Neural cell (in vitro differentiated cells): Measurements from ENCODE around the gene DHRS1. TPM values are rescaled to one million over a fixed set of nuclear protein-coding genes. Genes with fewer than 3 reads are reported as not detected.

Experiments used
- H2AFZ ChIP-seq: fragments of 200-600, 300-800 bp; sonication (generic), shearing (Covaris generic); 2 replicates; pipeline ENCODE4 v1.6.0; 2014; ENCODE audit warnings: low read depth, mild to moderate bottlenecking, antibody characterized with exemption, low read length, moderate library complexity
- H3F3A ChIP-seq: fragments of 200-600 bp; shearing (Covaris generic); 2 replicates; pipeline ENCODE4 v1.6.1; 2016; ENCODE audit warnings: mild to moderate bottlenecking, moderate library complexity, mixed read lengths, antibody characterized with exemption, low read length; ENCODE audit not compliant: insufficient read depth, poor library complexity, severe bottlenecking
- H3K27ac ChIP-seq: fragments of 200-600, 300-800 bp; sonication (generic), shearing (Covaris generic); 2 replicates; pipeline ENCODE4 v1.5.1; 2014; ENCODE audit warnings: mild to moderate bottlenecking, low read length, moderate library complexity
- H3K27me3 ChIP-seq: fragments of 300-800, 200-600 bp; sonication (generic), shearing (Covaris generic); 2 replicates; pipeline ENCODE4 v1.6.0; 2014; ENCODE audit warnings: mild to moderate bottlenecking, low read depth, low read length, moderate library complexity; ENCODE audit not compliant: insufficient read depth
- H3K36me3 ChIP-seq: fragments of 300-800, 200-600 bp; sonication (generic), shearing (Covaris generic); 2 replicates; pipeline ENCODE4 v1.5.1; 2014; ENCODE audit warnings: mild to moderate bottlenecking, antibody characterized with exemption, low read length, moderate library complexity; ENCODE audit not compliant: insufficient read depth
- H3K4me2 ChIP-seq: fragments of 300-800, 200-600 bp; sonication (generic), shearing (Covaris generic); 2 replicates; pipeline ENCODE4 v1.6.0; 2014; ENCODE audit warnings: mild to moderate bottlenecking, low read length
- H3K4me3 ChIP-seq: fragments of 300-800, 200-600 bp; sonication (generic), shearing (Covaris generic); 2 replicates; pipeline ENCODE4 v1.5.1; 2014; ENCODE audit warnings: mild to moderate bottlenecking, low read length, moderate library complexity
- H3K79me2 ChIP-seq: fragments of 200-600 bp; shearing (Covaris generic); replicated peaks from 2 replicates; pipeline ENCODE4 v1.6.0; 2014; ENCODE audit warnings: mild to moderate bottlenecking, low read length, moderate library complexity; ENCODE audit not compliant: insufficient read depth
- H3K9ac ChIP-seq: fragments of 300-800, 200-600 bp; sonication (generic), shearing (Covaris generic); 2 replicates; pipeline ENCODE4 v1.6.1; 2016; ENCODE audit warnings: mild to moderate bottlenecking, low read length, mixed read lengths
- H3K9me2 ChIP-seq: fragments of 200-600 bp; shearing (Covaris generic); 2 replicates; pipeline ENCODE4 v1.6.1; 2016; ENCODE audit warnings: mild to moderate bottlenecking, low read length, mixed read lengths; ENCODE audit not compliant: insufficient read depth
- H3K9me3 ChIP-seq: fragments of 200-600, 300-800 bp; sonication (generic), shearing (Covaris generic); 2 replicates; pipeline ENCODE4 v1.6.1; 2016; ENCODE audit warnings: mild to moderate bottlenecking, mixed run types, low read length, moderate library complexity, mixed read lengths
- H4K20me1 ChIP-seq: fragments of 200-600 bp; shearing (Covaris generic); 2 replicates; pipeline ENCODE4 v1.6.1; 2016; ENCODE audit warnings: mild to moderate bottlenecking, mixed run types; ENCODE audit not compliant: insufficient read depth
- EP300 ChIP-seq: fragments of 450-650 bp; conservative IDR thresholded peaks from 2 replicates; pipeline ENCODE4 v1.6.1; 2014; ENCODE audit warnings: antibody characterized with exemption, mild to moderate bottlenecking, moderate library complexity; ENCODE audit not compliant: poor library complexity, severe bottlenecking
- EZH2 ChIP-seq: fragments of 200-600, 300-800 bp; shearing (Covaris generic), sonication (generic); IDR thresholded peaks from 2 replicates; pipeline ENCODE4 v1.6.1; 2014; ENCODE audit warnings: antibody characterized with exemption, low read length, borderline replicate concordance, mild to moderate bottlenecking; ENCODE audit not compliant: insufficient read depth, poor library complexity, severe bottlenecking
- MXI1 ChIP-seq: fragments of 450-650 bp; conservative IDR thresholded peaks from 2 replicates; pipeline ENCODE4 v1.6.1; 2014; ENCODE audit warnings: antibody characterized with exemption, mild to moderate bottlenecking; ENCODE audit not compliant: poor library complexity, severe bottlenecking
- POLR2AphosphoS5 ChIP-seq: IDR thresholded peaks from 2 replicates; pipeline ENCODE4 v1.6.1; 2012
- RAD21 ChIP-seq: fragments of 450-650 bp; conservative IDR thresholded peaks from 2 replicates; pipeline ENCODE4 v1.6.1; 2014; ENCODE audit warnings: antibody characterized with exemption, mild to moderate bottlenecking, moderate library complexity
- REST ChIP-seq: IDR thresholded peaks from 2 replicates; pipeline ENCODE4 v1.6.1; 2012; ENCODE audit warnings: borderline replicate concordance
- SMC3 ChIP-seq: fragments of 450-650 bp; conservative IDR thresholded peaks from 2 replicates; pipeline ENCODE4 v1.6.1; 2014; ENCODE audit warnings: antibody characterized with exemption, mild to moderate bottlenecking, moderate library complexity; ENCODE audit not compliant: poor library complexity
- TAF1 ChIP-seq: IDR thresholded peaks from 2 replicates; pipeline ENCODE4 v1.6.1; 2012; ENCODE audit warnings: low read depth
- polyA plus RNA-seq: library from polyadenylated mRNA; depleted of rRNA; stranded (reverse); fragments of >200 nt; gene quantifications from 2 replicates; pipeline ENCODE4 v1.2.3, GENCODE V29; 2014
- TF ChIP-seq, protein P1 (sequence below): fragments of 450-650 bp; IDR thresholded peaks from 2 replicates; pipeline ENCODE4 v1.5.1; 2014; ENCODE audit warnings: antibody characterized with exemption, mild to moderate bottlenecking, moderate library complexity; ENCODE audit not compliant: poor library complexity, severe bottlenecking

The DHRS1 gene
- polyA plus RNA-seq, 1 donor from 2014 or later, result 6.9 TPM

DNA sequence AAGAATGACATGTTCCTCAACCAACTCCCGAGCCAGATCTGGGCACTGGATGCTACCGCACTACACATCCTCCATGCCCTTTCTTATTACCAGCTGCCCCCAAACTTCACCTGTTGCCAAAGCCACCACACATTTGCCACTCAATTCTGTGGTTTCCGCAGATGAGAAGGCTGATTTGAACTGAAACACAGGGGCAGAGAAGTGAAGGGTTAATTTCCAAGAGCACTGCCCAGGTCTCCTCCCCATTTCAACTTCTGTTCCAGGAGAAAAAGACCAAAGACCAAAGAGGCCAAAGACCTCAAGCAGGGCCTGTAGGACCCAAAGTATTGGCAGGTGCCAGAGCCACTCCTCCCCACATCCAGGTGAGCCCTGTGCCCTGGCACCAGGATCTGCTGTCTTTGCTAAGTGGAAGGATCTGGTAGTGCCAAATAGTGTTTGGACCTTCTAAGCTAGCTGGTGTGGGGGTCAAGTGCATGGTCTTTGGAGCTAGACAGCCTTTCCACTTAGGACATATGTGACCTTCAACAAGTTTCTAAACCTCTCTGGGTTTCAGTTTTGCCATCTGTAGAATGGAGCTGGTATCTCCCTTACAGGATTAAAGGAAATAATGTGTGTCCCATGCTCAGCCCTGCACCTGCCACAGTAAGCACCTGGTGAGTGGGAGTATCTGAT, 8.0 kb downstream of the DHRS1 start:
- no peaks in the 10 kb centered on the region for H3K9me2 ChIP-seq
- no peak overlapping the region for H3K4me2 ChIP-seq
- no peaks in the 10 kb centered on the region for H3F3A ChIP-seq
- no peaks in the 10 kb centered on the region for H3K9me3 ChIP-seq
- TF ChIP-seq TAF1 (no peak), RAD21 (no peak), SMC3 (no peak), POLR2AphosphoS5 (no peak), EZH2 (no peak), EP300 (no peak), MXI1 (no peak), REST (no peak)
- TF ChIP-seq, protein P1, sequence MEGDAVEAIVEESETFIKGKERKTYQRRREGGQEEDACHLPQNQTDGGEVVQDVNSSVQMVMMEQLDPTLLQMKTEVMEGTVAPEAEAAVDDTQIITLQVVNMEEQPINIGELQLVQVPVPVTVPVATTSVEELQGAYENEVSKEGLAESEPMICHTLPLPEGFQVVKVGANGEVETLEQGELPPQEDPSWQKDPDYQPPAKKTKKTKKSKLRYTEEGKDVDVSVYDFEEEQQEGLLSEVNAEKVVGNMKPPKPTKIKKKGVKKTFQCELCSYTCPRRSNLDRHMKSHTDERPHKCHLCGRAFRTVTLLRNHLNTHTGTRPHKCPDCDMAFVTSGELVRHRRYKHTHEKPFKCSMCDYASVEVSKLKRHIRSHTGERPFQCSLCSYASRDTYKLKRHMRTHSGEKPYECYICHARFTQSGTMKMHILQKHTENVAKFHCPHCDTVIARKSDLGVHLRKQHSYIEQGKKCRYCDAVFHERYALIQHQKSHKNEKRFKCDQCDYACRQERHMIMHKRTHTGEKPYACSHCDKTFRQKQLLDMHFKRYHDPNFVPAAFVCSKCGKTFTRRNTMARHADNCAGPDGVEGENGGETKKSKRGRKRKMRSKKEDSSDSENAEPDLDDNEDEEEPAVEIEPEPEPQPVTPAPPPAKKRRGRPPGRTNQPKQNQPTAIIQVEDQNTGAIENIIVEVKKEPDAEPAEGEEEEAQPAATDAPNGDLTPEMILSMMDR, result no peak
- no peaks in the 10 kb centered on the region for H3K36me3 ChIP-seq
- no peaks in the 10 kb centered on the region for H3K79me2 ChIP-seq
- H3K27me3 ChIP-seq, result no peaks in the 10 kb centered on the region
- no peaks in the 10 kb centered on the region for H4K20me1 ChIP-seq
- no peak overlapping the region for H3K4me3 ChIP-seq
- no peak overlapping the region for H2AFZ ChIP-seq
- H3K9ac ChIP-seq, result no peak overlapping the region
- H3K27ac ChIP-seq, result no peak overlapping the region

DNA sequence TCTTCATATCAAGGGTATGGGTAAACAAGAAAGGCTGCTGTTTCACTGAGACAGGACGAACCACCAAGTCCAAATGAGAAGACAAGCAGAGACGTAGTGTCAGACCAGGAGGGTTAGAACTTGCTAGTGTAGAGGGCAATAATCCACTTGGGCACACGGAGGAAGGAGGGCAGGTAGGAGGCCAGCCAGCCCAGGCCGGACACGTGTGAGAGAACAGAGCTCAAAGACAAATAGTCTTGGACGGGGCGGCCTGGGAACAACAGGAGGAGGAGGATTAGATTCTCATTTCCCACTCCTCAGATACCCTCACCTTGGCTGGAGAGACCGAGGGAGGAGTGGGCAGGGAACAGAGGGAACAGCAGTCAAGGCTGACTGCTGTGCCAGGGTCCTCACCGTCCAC, 8.8 kb downstream of the DHRS1 start:
- Histone ChIP-seq H3K4me2 (no peak overlapping the region), H3K27me3 (no peaks in the 10 kb centered on the region), H2AFZ (no peak overlapping the region), H3K9me3 (no peaks in the 10 kb centered on the region), H3F3A (no peaks in the 10 kb centered on the region), H3K36me3 (no peaks in the 10 kb centered on the region), H3K9me2 (no peaks in the 10 kb centered on the region), H3K9ac (no peak overlapping the region), H3K27ac (no peak overlapping the region), H4K20me1 (no peaks in the 10 kb centered on the region), H3K79me2 (no peaks in the 10 kb centered on the region), H3K4me3 (no peak overlapping the region)
- TF ChIP-seq, protein P1, result no peak
- no peak for TF ChIP-seq REST
- no peak for TF ChIP-seq EP300
- TF ChIP-seq MXI1, result no peak
- TF ChIP-seq RAD21, result no peak
- TF ChIP-seq EZH2, result no peak
- TF ChIP-seq SMC3, result no peak
- TF ChIP-seq TAF1, result no peak
- TF ChIP-seq POLR2AphosphoS5, result no peak
